HL-60 (cell line): ENCODE measurements around the gene IFIT3.
"Not testable (repeated sequence)": the region's sequence is repeated elsewhere in the genome, so short reads cannot be mapped to it uniquely, and the experiment has no call there.

ENCODE experiments used
- DNase-seq, 2 experiments: peaks; one replicate each; pipeline ENCODE4 v3.0.0-alpha.2; 2010 to 2020; ENCODE audit warnings: low read depth in 1 of 2, low spot score in 1 of 2
- H3K27ac ChIP-seq: fragments of 250-450 bp; sonication (Bioruptor Pico); replicated peaks from 2 replicates; pipeline ENCODE4 v1.5.1; 2020; ENCODE audit warnings: mild to moderate bottlenecking, moderate library complexity
- H3K27me3 ChIP-seq: fragments of 250-450 bp; sonication (Bioruptor Pico); 2 replicates; pipeline ENCODE4 v1.5.1; 2021; ENCODE audit warnings: mild to moderate bottlenecking, moderate library complexity; ENCODE audit not compliant: insufficient read depth, poor library complexity, severe bottlenecking
- H3K4me3 ChIP-seq: replicated peaks from 2 replicates; pipeline ENCODE4 v1.5.1; 2011; ENCODE audit warnings: mild to moderate bottlenecking, control low read depth, low read length; ENCODE audit not compliant: insufficient read depth
- GABPA ChIP-seq: IDR thresholded peaks from 2 replicates; pipeline ENCODE4 v1.6.1; 2012; ENCODE audit warnings: low read depth
- POLR2AphosphoS5 ChIP-seq: IDR thresholded peaks from 2 replicates; pipeline ENCODE4 v1.6.1; 2012; ENCODE audit warnings: low read depth
- SPI1 ChIP-seq: IDR thresholded peaks from 2 replicates; pipeline ENCODE4 v1.6.1; 2012; ENCODE audit warnings: low read depth, mild to moderate bottlenecking, borderline replicate concordance
- TF ChIP-seq, protein P1 (sequence below): IDR thresholded peaks from 2 replicates; pipeline ENCODE4 v1.6.1; 2012; ENCODE audit warnings: low read depth; ENCODE audit not compliant: insufficient replicate concordance
- TF ChIP-seq, protein P2 (sequence below): IDR thresholded peaks from one replicate; pipeline ENCODE4 v1.5.1; 2011; ENCODE audit warnings: low read length, control low read depth, inconsistent platforms; ENCODE audit not compliant: insufficient read depth

IFIT3 gene

DNA sequence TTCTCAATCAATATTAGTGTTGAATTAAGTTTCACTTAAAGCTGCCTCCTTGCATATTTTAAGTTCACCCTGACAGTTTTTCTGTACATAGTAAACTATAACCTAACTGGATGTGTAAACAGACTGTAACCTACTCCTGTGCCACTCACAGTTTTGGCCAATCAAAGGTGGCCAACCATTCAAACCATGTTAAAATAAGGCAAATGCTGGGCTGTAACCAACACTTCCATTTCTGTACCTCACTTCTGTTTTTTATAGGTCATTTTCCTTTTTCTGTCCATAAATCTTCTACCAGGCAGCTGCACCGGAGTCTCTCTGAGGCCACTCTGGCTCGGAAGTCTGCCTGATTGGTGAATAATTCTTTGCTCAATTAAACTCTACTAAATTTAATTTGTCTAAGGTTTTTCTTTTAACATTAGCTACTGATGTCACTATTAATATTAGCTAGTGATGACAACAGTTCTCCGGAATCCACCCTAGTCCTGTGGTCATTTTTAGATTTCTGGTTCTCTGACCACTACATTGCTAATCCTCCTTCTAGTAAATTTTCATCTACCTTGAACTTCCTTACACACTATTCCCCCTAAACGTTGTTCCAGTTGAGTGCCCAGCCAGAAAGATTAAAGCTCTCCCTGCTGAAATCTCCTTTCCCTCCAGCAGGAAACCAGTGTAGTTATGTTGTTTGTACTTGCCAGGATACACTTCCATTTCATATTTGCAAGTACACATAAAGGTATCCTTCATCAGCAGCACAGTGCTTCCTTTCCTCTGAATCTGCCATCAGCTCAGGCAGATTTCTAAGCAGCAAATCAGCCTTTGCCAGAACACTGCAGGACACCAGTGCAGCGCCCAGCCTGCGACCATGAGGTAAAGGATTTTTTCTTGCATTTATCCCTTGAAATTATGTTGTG is 44.5 kb upstream of the IFIT3 start:
- Histone ChIP-seq H3K4me3 (no peak overlapping the region), H3K27me3 (no peaks in the 10 kb centered on the region), H3K27ac (no peak overlapping the region)
- TF ChIP-seq GABPA = no peak
- no peak for TF ChIP-seq POLR2AphosphoS5
- TF ChIP-seq, protein P1, sequence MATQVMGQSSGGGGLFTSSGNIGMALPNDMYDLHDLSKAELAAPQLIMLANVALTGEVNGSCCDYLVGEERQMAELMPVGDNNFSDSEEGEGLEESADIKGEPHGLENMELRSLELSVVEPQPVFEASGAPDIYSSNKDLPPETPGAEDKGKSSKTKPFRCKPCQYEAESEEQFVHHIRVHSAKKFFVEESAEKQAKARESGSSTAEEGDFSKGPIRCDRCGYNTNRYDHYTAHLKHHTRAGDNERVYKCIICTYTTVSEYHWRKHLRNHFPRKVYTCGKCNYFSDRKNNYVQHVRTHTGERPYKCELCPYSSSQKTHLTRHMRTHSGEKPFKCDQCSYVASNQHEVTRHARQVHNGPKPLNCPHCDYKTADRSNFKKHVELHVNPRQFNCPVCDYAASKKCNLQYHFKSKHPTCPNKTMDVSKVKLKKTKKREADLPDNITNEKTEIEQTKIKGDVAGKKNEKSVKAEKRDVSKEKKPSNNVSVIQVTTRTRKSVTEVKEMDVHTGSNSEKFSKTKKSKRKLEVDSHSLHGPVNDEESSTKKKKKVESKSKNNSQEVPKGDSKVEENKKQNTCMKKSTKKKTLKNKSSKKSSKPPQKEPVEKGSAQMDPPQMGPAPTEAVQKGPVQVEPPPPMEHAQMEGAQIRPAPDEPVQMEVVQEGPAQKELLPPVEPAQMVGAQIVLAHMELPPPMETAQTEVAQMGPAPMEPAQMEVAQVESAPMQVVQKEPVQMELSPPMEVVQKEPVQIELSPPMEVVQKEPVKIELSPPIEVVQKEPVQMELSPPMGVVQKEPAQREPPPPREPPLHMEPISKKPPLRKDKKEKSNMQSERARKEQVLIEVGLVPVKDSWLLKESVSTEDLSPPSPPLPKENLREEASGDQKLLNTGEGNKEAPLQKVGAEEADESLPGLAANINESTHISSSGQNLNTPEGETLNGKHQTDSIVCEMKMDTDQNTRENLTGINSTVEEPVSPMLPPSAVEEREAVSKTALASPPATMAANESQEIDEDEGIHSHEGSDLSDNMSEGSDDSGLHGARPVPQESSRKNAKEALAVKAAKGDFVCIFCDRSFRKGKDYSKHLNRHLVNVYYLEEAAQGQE = no peak
- TF ChIP-seq, protein P2, sequence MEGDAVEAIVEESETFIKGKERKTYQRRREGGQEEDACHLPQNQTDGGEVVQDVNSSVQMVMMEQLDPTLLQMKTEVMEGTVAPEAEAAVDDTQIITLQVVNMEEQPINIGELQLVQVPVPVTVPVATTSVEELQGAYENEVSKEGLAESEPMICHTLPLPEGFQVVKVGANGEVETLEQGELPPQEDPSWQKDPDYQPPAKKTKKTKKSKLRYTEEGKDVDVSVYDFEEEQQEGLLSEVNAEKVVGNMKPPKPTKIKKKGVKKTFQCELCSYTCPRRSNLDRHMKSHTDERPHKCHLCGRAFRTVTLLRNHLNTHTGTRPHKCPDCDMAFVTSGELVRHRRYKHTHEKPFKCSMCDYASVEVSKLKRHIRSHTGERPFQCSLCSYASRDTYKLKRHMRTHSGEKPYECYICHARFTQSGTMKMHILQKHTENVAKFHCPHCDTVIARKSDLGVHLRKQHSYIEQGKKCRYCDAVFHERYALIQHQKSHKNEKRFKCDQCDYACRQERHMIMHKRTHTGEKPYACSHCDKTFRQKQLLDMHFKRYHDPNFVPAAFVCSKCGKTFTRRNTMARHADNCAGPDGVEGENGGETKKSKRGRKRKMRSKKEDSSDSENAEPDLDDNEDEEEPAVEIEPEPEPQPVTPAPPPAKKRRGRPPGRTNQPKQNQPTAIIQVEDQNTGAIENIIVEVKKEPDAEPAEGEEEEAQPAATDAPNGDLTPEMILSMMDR = no peak
- TF ChIP-seq SPI1 = no peak
- DNase-seq = no peak

DNA sequence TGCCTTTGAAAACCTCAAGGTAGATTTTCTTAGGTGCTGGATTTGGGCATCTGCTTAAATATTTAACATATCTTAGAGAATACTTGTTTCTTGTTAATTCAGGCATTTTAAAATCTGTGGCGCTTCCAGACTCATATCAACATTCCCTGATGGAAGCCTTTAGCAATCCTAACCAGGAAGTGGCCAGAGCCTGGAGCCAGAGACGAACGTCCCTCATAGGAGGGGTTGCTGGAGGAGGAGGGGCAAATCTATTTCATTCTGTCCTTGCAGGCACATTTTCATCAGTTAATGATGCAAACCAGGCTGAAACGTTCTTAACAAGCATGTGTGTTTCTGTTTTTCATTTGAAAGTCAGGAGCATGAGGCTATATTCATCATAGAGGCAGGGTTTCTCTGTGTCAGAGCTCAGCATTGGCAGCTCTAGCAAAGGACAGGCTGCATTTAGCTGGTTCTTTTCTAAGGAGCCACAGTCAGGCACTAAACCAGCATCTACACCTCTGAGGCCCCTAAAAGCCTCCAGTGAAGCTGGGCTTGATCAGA is 43.8 kb upstream of the IFIT3 start:
- no peak for DNase-seq
- no peaks in the 10 kb centered on the region for H3K27me3 ChIP-seq
- H3K27ac ChIP-seq = no peak overlapping the region
- no peak overlapping the region for H3K4me3 ChIP-seq
- TF ChIP-seq, protein P2 = no peak
- TF ChIP-seq, protein P1 = no peak

DNA sequence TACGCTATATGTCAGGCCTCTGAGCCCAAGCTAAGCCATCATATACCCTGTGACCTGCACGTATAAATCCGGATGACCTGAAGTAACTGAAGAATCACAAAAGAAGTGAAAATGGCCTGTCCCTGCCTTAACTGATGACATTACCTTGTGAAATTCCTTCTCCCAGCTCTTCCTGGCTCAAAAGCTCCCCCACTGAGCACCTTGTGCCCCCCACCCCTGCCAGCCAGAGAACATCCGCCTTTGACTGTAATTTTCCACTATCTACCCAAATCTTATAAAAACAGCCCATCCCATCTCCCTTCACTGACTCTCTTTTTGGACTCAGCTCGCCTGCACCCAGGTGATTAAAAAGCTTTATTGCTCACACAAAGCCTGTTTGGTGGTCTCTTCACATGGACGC is 43.1 kb upstream of the IFIT3 start:
- H3K4me3 ChIP-seq, H3K27me3 ChIP-seq, H3K27ac ChIP-seq, DNase-seq: not testable (repeated sequence)

DNA sequence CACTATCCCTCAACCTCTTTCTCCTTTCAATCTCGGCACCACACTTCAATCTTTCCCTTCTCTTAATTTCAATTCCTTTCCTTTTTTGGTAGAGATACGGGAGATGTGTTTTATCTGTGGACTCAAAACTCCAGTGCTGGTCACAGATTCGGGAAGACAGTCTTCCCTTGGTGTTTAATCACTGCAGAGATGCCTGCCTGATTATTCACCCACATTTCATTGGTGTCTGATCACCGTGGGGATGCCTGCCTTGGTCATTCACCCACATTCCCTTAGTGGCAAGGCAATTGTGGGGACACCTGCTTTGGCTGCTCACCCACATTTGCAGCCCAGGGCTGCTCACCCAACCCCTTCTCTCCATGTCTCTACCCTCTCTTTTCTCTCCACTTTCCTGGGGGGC is 42.5 kb upstream of the IFIT3 start:
- H3K4me3 ChIP-seq, DNase-seq, H3K27ac ChIP-seq, H3K27me3 ChIP-seq: not testable (repeated sequence)
